Activated T-helper 9 cell treated with anti-CD3 and anti-CD28 coated beads, Interleukin-2, amount 50 U/mL, for 16 hours (primary cell): ENCODE data around the gene TRIO.

Experiments
- DNase-seq: peaks from one replicate; pipeline ENCODE4 v3.0.0-alpha.2; 2020; ENCODE audit warnings: low read depth

TRIO gene

GRCh38 chr5:14395411-14395810 lies 252.3 kb downstream of the TRIO start:
- no peak for DNase-seq

GRCh38 chr5:14396066-14396465 lies 252.9 kb downstream of the TRIO start:
- no peak for DNase-seq

- DNase-seq: no peak
These were observed 253.6 kb downstream of the TRIO start for GRCh38 chr5:14396737-14397136.

GRCh38 chr5:14397717-14398116 lies 254.6 kb downstream of the TRIO start:
- DNase-seq: no peak

GRCh38 chr5:14399054-14399692 lies 256.0 kb downstream of the TRIO start:
- DNase-seq: no peak

GRCh38 chr5:14400085-14400484 lies 256.9 kb downstream of the TRIO start:
- DNase-seq: no peak

GRCh38 chr5:14400611-14401010 lies 257.5 kb downstream of the TRIO start:
- no peak for DNase-seq

GRCh38 chr5:14401639-14402038 lies 258.5 kb downstream of the TRIO start:
- no peak for DNase-seq

GRCh38 chr5:14402424-14402823 lies 259.3 kb downstream of the TRIO start:
- no peak for DNase-seq

GRCh38 chr5:14404780-14405179 lies 261.6 kb downstream of the TRIO start:
- DNase-seq: no peak

- DNase-seq: no peak
These were observed 262.1 kb downstream of the TRIO start for GRCh38 chr5:14405267-14405666.

GRCh38 chr5:14405706-14406553 lies 262.8 kb downstream of the TRIO start:
- no peak for DNase-seq

- DNase-seq: no peak
These were observed 263.4 kb downstream of the TRIO start for GRCh38 chr5:14406554-14406849.

- no peak for DNase-seq
These were observed 263.9 kb downstream of the TRIO start for GRCh38 chr5:14407051-14407450.

- DNase-seq: no peak
These were observed 264.6 kb downstream of the TRIO start for GRCh38 chr5:14407746-14408175.

GRCh38 chr5:14408969-14409586 lies 265.9 kb downstream of the TRIO start:
- DNase-seq: no peak

GRCh38 chr5:14410068-14410393 lies 266.9 kb downstream of the TRIO start:
- DNase-seq: no peak

GRCh38 chr5:14410394-14411201 lies 267.5 kb downstream of the TRIO start:
- DNase-seq: no peak

- no peak for DNase-seq
These were observed 268.1 kb downstream of the TRIO start for GRCh38 chr5:14411216-14411615.

GRCh38 chr5:14413331-14413750 lies 270.2 kb downstream of the TRIO start:
- DNase-seq: no peak

- DNase-seq: no peak
These were observed 270.9 kb downstream of the TRIO start for GRCh38 chr5:14414007-14414406.

- DNase-seq: no peak
These were observed 271.5 kb downstream of the TRIO start for GRCh38 chr5:14414656-14415023.
